NOMO-1 treated with DMSO at 0.1 percent for 48 hours (cell line): ENCODE measurements around the gene NGB.
"Not testable (repeated sequence)": the region's sequence is repeated elsewhere in the genome, so short reads cannot be mapped to it uniquely, and the experiment has no call there.

Experiments
- DNase-seq: peaks from one replicate; lab custom pipeline; 2025; ENCODE audit not compliant: unreplicated experiment; lab: John Stamatoyannopoulos, UW

Gene NGB

DNA sequence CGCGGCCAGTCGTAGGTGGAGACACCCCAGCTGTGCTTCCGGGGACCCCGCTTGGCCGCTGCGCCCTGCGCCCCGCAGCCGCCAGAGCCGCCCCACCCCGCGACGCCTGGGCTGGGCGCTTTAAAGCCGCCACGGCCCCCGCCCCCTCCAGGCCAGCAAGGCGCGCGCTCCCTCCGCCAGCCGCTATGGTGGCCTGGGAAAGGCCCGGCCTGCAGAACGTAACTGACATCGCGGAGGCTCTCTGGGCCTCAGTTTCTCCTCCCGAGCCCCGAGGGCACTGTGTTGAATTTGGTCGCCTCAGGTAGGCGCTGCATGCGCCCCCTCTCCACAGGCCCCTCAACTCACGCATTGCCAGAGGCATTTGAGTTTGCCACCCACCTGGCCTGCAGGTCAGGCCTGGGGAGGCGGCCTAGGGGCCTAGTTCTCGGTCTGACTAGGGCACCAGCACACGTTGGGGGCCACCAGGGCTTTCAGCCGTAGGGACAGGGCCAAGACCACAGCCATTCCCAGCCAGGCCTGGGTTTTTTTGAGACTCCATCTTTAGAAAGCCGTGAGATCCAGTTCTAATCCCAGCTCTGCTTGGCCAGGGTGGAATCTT is at the start of gene NGB:
Gene NGB (minus strand): TSS at position 94 of the 598 bp plus-strand sequence. CDS start 269 bp downstream, outside the sequence.
- no peak for DNase-seq

DNA sequence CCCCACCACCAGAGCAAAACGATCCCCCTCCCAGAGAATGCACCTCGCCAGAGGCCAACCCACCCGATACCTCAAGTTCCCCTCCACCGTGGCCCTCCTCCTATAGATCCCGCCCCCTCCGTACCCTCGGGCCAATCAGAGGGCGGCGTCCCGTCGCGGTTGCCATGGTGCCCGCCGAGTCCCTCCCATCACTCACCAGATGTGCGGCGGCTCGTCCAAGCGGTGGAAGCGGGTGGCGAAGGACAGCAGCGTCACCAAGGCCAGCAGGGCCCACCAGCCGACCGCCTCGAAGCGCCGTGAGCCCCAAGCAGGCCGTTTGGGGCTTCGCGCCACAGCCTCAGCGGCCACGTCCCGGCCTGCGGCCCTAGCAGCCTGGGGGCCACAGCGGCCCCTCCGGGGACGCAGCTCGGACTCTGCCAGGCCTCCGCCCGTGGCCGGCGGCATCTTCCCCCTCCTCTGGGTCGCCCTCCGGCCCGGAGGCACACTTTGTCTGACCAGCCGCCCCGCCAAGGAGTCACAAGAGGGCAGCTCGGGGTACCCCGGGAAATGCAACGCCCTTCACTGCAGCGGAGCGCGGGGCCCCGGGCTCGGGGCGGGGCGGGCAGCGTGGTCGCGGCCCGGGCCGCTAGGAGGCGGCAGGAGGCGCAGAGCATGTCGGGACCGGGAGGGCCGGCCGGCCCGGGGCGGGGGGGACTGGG is 49.4 kb upstream of the NGB start, which contains the start of gene POMT2:
Gene POMT2 (minus strand): TSS at position 646 of the 698 bp plus-strand sequence. CDS start 202 bp downstream, at position 444.
- DNase-seq: peak; percentile 89

DNA sequence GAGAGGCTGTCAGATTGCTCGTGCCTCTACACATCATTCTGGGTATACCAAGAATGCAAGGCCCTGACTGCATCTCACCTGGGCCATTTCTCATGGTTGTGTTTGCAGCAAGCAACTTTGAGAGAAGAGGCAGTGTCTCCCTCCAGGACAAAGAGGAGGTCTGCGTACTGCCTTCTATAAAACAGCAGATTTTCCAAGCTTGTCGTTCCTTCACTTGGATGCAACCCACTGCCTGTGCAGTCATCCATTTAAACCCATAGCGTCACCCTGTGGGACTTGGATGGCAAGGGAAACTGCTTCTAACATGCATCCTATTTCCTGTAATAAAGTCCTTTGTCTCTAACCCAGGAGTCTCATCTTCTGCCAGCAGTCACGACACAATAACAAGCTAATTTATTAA is 48.4 kb upstream of the NGB start:
- DNase-seq: no peak

DNA sequence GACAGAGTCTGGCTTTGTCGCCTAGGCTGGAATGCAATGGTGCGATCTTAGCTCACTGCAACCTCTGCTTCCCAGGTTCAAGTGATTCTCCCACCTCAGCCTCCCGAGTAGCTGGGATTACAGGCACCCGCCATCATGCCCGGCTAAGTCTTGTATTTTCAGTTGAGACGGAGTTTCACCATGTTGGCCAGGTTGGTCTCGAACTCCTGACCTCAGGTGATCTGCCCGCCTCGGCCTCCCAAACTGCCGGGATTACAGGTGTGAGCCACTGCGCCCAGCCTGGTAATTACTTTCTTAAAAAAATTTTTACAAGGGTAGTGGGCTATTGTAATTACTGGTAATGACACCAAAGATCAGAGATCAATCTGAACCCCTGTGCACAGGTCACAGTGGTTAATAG is 47.8 kb upstream of the NGB start:
- not testable (repeated sequence) for DNase-seq

DNA sequence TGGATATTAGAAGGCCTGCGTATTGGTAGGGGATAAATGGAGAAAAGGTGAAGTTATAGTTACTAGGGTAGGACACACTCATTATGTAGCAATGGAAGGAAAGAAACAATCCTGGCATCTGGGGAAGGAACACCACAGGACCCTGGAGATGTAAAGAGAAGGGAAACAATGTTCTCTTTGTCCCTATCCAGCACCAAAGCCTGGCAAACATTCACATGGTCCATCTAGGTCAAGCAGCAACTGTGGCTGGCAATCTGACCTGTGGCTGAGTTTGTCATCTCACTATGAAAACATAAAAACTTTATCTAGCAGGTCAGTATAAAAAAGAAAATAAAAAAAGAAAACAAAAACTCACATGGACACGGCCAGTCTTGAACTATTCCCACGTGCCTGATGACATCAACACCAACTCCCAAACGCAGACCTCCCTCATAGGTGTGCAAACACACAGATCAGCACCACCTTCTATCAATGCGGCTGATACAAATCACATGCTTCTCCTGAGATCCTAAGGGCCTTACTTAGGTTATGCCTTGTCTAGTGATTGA is 47.1 kb upstream of the NGB start:
- no peak for DNase-seq

GRCh38 chr14:77316872-77317301 is 45.9 kb upstream of the NGB start:
- DNase-seq: no peak

DNA sequence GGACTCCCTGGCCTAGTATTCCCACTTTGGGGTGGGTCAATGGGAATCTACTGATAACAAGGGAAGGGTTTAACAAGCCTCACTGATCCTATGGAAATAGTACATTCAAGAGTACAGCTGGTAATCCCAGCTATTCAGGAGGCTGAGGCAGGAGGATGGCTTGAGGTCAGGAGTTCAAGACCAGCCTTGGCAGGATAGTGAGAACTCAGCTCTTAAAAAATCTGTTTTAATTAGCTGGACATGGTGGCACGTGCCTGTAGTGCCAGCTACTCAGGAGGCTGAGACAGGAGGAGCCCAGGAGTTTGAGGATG is 45.1 kb upstream of the NGB start:
- no peak for DNase-seq

- no peak for DNase-seq
Observed at GRCh38 chr14:77314539-77315457, 43.8 kb upstream of the NGB start.

- DNase-seq: no peak
Observed at GRCh38 chr14:77314043-77314442, 43.0 kb upstream of the NGB start.

DNA sequence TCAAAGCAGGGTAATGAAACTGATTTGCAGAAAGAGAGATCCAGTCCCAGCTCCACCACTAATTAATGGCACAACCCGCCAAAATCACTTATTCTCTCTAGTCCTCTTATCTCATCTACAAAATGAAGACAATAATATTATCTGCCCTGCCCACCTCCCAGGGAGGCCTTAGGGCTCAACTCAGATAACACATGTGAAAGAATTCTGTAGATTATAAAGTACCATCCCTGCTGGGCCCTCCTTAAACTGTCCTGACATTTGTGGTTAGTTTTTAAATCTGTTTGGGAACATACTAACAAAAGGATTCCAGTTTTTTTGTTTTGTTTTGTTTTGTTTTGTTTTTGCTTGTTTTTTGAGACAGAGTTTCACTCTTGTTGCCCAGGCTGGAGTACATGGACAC is 42.4 kb upstream of the NGB start:
- DNase-seq: no peak

- peak; percentile 46 for DNase-seq
Observed at GRCh38 chr14:77311217-77311616, 40.2 kb upstream of the NGB start.

DNA sequence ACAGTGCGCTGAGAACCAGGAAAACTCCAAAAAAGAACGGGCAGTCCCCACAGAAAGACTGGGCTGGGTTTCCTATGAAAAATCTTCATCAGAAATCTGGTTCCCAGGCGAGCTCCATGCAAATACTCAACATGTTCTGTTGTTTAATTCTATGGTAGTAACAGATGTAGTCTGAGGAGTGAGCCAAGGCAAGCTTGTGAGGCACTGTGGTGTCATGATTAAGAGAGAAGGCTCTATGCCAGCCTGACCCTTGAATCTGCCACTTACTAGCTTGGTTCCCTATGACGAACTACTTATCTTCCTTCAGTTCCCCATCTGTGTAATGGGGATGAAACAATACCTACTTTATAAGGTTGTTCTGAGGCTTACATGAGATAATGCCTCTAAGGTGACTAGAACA is 39.0 kb upstream of the NGB start:
- no peak for DNase-seq

DNA sequence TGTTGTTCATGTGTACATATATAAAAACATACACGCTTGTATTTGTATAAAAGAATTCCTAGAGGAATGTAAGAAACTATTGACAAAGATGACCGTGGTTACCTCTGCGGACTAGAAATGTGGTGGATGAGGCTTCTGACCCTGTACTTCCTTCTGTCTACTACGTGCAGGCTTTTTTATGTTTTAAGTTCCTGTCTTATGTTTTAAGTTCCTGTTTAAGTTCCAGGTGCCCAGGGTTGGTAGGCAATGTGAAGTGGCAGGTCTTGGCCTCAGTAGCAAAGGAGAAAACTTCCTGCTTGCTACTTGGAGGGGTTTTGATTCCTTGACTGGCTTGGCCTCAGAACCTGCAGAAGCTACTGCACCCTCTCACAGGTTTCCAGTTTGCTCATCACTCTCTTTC is 38.1 kb upstream of the NGB start:
- DNase-seq: peak; percentile 79

DNA sequence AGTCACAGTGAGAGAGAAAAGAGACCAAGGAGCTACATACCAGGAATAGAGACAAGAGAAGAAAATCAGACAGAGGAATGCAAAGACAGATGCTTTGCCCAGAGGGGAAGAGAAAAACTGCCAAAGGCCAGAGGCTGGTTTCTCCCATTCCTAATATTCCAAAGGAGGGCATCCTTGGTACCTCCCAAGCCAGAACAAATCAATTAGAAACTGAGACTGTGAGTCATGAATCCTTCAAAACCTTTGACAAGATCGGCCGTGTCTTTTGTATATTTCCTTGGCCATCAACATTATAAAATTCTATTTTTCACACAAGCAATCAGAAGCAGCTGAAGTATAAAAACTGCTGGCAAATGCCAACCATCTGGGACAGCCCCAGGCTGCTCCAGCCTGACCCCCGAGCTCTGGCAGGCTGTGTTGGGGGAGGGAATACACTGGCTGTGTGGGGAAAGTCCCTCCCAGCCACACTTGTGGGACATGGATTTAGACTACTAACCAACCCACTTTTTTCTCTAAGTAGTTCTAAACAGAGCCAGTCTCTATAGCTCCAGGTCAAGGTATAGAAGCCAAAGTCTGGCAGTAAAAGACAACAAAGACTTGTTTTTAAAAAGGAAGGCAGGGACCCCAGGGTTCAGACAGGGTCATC is 36.0 kb upstream of the NGB start:
- no peak for DNase-seq

DNA sequence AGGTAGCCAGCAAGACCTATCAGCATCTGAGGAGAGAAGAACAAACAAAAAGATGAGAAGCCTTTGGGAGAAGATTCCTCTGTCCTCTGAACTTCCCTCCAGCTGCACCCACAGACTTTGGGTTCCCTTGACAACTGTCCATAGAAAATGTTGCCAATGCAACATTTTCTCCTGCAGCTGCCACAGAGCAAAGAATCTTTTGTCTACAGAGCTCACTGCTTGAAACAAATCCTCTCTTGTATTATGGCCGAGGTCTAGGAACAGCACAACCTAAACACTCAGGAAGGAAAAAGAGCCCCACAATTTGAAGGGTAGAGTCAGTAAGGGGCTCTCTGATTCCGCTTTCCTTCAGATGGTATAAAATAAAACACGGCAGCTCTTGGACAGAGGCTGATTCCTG is 35.4 kb upstream of the NGB start:
- no peak for DNase-seq

DNA sequence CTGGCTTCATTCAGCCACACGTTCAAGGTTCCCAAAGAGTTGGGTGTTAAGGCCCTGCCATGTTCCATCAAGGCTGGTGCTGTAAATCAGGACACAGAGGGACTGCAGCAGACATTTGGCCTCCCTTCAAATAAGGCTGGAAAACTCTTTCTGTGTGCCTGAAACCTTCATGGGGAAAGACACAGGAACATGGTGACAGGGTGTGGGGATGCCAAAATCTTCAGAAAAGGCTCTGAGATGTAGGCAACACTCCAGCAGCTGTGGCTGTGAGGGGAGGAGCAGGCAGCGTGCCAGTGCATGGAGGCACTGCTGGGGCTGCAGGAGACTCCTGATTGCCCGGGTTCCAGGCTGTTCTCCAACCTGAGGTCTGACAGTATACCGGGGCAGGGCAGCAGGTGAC is 34.7 kb upstream of the NGB start:
- DNase-seq: no peak

- DNase-seq: peak; percentile 57
Observed at GRCh38 chr14:77303417-77304156, 32.6 kb upstream of the NGB start.

DNA sequence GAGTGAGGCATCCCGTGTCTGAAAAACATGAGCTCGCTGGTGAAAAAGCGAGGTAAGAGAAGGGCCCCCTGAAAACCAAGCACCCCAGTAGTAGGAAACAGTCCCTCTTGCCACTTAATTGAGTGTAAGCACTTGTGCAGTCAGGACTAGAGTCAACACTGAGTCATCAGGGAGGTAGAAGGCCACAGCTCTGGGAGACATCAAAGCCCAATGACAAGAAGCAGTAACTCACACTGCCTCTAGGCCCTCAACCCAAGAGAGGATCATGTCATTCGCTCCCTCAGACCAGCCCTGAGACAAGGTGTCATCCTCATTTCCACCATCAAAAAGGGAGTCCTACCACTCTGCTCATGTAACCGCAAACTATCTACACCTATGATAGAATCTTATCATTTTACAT is 31.9 kb upstream of the NGB start:
- no peak for DNase-seq

DNA sequence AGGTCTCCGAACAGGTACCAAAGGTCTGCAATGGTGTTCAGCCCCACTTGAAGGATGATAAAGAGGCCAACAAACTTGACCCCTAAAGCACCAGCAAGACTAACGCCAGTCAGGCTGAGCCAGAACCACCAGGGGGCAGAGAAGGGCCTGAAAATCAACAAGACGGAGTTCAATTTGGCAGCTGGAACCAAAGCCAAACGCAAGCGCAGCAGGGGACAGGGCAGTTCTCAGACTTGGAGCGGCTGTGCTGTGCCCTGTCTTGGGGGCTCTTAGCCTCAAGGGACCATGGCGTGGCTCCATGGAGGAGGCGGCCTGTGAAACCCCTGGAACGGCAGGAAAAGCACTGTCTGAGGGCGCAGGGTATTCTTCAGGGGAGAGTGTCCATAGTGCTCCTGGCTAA is 30.1 kb upstream of the NGB start:
- DNase-seq: peak; percentile 34

DNA sequence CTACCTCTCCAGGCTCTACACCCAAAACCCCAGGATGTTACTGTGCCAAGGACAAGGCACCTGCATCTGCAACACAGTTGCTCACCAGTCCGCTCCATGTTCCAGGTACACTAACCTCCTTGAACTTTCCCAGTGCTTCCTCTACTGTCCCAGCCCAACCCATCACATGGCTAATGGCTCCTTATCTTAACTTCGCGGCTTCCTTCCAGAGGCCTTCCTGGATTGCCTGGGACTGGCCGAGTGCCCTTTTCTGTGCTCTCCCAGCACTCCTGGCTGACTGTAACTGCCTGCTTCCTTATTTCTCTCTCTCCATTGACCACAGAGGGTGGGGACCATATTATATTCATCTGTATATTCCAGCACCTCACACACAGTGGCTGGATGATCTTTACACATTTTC is 28.8 kb upstream of the NGB start:
- DNase-seq: no peak
